GM12873 (cell line): ENCODE data around the gene TBX6.
A peak's percentile ranks its signal among the peaks of the same experiment; 100 is the strongest.

Source experiments
- TF ChIP-seq, protein P1 (sequence below): IDR thresholded peaks from 2 replicates; pipeline ENCODE4 v1.5.1; 2012; ENCODE audit warnings: low read depth, mild to moderate bottlenecking, moderate library complexity, low read length, control low read depth; ENCODE audit not compliant: insufficient read depth; ENCODE audit errors: missing control alignments

Gene TBX6

DNA sequence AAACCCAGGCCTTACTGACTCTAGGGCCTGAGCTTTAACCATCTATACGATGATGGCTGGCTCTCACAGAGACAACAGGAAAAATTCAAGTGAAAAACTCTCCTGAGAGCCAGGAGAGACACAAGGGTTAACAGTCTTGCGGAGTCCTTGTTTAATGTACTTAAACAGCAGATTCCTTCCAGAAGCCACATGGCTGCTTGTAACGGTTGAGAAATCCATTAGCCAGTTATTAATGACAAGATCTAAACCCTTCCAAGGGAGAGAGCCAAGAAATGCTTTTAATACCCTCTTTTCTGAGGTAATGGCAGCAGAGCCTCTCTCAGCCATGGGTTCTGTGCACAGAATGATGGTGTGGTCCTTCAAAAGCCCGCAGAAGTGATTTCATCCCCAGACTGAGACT, 31.4 kb downstream of the TBX6 start:
- TF ChIP-seq, protein P1, sequence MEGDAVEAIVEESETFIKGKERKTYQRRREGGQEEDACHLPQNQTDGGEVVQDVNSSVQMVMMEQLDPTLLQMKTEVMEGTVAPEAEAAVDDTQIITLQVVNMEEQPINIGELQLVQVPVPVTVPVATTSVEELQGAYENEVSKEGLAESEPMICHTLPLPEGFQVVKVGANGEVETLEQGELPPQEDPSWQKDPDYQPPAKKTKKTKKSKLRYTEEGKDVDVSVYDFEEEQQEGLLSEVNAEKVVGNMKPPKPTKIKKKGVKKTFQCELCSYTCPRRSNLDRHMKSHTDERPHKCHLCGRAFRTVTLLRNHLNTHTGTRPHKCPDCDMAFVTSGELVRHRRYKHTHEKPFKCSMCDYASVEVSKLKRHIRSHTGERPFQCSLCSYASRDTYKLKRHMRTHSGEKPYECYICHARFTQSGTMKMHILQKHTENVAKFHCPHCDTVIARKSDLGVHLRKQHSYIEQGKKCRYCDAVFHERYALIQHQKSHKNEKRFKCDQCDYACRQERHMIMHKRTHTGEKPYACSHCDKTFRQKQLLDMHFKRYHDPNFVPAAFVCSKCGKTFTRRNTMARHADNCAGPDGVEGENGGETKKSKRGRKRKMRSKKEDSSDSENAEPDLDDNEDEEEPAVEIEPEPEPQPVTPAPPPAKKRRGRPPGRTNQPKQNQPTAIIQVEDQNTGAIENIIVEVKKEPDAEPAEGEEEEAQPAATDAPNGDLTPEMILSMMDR, result no peak

DNA sequence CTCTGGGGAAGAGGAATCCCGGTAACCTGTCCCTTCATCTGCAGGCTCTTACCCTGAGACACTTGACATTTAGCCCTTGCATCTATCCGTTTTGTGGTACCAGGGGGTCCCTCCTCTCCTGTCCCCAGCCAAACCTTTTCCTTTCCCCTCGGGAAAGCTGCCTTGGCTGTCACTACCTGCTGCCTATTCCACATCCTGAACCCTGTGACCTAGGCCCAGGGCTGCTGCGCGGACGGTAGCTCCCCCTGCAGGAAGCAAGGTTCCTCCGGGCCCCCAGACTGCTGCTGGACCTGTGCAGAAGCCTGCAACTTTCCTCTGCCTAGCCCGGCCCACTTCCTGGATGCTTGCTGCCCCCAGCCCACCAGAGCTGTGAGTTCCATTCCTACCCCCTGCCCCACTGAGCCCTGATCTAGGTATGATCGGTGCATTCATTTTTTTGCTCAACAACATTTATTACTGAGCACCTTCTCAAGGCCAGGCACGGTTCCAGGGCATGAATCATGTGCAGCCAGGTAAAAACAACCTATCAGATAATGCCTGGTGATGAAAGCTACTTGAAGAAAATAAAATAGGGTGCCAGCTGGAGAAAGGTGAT, 36.7 kb downstream of the TBX6 start:
- TF ChIP-seq, protein P1, result peak; percentile 89

DNA sequence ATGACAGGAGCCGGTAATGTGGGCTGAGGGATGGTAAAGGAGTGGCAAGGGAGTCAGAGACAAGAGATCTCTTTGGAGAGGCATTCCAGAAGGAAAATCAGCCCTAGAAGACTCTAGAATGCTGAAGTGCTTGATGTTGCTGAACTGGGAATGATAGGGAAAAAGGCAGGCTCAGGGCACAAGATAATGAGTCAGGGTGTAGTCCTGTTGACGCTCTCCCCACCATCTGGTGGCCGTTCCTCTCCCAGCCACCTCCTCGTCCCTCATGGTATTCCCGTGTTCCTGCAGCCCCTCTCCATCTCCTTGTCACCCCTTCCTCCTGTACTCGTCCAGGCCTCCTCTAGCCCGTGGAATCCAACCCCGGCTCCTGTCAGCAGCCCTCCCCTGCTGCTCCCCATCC, 37.3 kb downstream of the TBX6 start:
- TF ChIP-seq, protein P1, result no peak

DNA sequence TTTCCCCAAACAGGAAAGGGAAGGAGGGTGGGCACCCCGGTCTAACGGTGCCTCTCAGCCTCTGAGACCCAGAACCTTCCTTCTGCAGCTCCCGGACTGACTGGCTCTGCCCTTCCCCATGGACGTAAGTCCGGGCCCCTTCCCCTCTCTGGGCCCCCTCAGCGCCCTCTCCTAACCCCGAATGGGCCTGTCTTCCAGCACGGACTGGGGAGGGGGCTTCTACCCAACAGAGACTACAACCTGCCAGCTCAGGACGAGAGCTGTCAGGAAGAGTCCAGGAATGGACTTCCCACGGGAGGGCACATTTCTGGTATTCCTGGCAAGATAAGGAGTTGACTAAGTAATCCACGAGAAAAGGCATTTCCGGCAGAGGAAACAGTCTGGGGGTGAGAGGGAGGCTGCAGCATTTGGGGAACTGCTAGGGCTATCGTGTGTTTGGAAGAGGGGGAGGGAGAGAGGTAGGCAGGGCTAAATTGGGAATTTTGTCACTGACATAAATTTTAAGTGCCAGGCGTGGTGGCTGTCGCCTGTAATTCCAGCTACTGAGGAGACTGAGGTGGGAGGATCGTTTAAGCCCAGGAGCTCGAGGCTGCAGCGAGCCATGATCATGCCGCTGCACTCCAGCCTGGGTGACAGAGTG, 38.2 kb downstream of the TBX6 start:
- TF ChIP-seq, protein P1, result no peak

DNA sequence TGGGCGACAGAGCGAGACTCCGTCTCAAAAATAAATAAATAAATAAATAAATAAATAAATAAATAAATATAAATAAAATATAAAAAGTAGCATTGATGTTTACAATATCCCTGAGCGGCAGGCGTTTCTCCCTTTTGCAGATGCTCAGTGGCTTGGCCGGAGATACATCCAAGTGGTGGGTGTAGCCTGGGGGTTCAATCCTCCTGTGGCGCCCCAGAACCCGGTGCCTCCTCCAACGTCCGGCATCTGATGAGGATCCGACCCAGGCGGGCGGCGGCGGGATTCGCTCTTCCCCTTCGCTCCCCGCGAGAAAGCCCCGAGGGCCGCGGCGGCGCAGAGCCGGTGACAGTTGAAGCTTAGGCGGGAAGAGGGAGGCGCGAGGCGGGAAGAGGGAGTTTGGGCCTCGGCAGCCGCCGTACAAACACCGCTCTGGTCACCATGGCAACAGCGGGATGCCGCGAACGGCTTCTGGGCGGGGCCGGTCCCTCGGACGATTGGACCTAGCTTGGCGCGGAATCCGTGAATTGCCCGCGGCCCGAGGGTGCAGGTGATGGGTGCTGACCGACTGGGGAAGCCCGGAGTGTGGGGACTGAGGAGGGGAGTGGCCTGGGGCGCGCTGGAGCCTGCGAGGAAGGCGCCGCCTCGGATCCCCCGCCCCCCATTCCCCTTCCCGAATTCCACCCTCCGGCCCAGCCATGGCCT, 38.9 kb downstream of the TBX6 start:
- TF ChIP-seq, protein P1, result no peak

DNA sequence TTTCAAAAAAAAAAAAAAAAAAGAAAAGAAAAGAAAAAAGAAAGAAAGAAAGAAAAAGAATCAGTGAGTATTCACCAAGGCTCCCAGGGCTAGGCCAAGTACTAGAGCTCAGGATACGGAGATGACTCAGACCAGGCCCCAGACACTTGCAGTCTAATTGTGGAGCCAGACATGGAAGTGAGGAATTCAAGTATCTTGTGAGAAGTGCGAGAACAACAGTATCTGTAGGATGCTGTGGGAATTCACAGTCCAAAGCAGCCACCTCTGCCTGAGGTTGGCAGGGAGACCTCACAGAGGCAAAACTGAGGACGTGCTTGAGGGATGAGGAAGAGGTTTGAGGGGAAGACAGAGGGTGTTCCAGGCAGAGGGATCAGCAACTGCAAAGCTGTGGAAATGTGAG, 40.2 kb downstream of the TBX6 start:
- TF ChIP-seq, protein P1, result no peak

DNA sequence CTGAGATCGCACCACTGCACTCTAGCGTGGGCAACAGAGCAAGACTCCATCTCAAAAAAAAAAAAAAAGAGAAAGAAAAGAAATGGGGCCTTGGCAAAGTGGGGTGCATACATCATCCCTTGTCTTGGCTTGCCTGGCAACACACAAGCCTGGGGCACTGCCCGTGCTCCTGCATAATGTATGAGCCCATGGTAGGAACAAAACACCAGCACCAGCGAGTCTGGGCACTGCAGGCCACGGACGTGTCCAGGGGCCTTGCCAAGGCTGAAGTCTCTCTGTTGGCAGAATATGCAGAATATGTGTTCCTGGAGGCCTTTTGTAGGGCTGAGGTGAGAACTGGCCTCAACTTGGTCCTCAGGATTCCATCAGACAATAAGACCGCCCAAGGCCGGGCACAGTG, 41.9 kb downstream of the TBX6 start:
- TF ChIP-seq, protein P1, result no peak
